H1 (cell line): Measurements from ENCODE around the gene TTC33. TPM values are rescaled to one million over a fixed set of nuclear protein-coding genes. Genes with fewer than 3 reads are reported as not detected.

Experiments used
- CTCF ChIA-PET: fragments of 300-600 bp; sonication (Branson Sonifier 250); formaldehyde crosslinking; loops from one replicate; lab custom pipeline; 2021; ENCODE audit not compliant: partially characterized antibody; lab: Charles Lee
- POLR2A ChIA-PET: fragments of 300-600 bp; sonication (Branson Sonifier 250); formaldehyde crosslinking; loops from one replicate; lab custom pipeline; 2021; ENCODE audit warnings: inconsistent platforms; ENCODE audit not compliant: partially characterized antibody; lab: Charles Lee
- DNase-seq, 2 experiments: peaks; one replicate each; pipeline versions ENCODE4 v3.0.0 to v3.0.0-alpha.2; 2010 to 2022; ENCODE audit warnings: low spot score in 2 of 2, low read depth in 1 of 2, mixed read lengths in 1 of 2
- FAIRE-seq: peaks from 2 replicates; lab custom pipeline; 2011; peaks lifted over from hg19 to GRCh38; lab: Jason Lieb, UNC
- H2AFZ ChIP-seq: 2 replicates; pipeline ENCODE4 v1.8.1; 2012; ENCODE audit warnings: low read length, inconsistent platforms
- H2AK5ac ChIP-seq: 2 replicates; pipeline ENCODE4 v1.6.1; 2013; ENCODE audit warnings: low read depth, low read length
- H2BK120ac ChIP-seq: replicated peaks from 2 replicates; pipeline ENCODE3; 2013; ENCODE audit warnings: low read depth, low read length, inconsistent platforms
- H2BK12ac ChIP-seq: 2 replicates; pipeline ENCODE4 v1.6.1; 2013; ENCODE audit warnings: low read depth, low read length
- H2BK15ac ChIP-seq: 2 replicates; pipeline ENCODE4 v1.6.1; 2013; ENCODE audit warnings: low read length
- H2BK20ac ChIP-seq: 2 replicates; pipeline ENCODE4 v1.6.1; 2013; ENCODE audit warnings: low read length
- H2BK5ac ChIP-seq: 2 replicates; pipeline ENCODE4 v1.6.1; 2013; ENCODE audit warnings: low read depth, low read length
- H3K14ac ChIP-seq: 2 replicates; pipeline ENCODE4 v1.6.1; 2013; ENCODE audit warnings: inconsistent platforms; ENCODE audit not compliant: insufficient read length
- H3K18ac ChIP-seq: 2 replicates; pipeline ENCODE4 v1.6.1; 2013; ENCODE audit warnings: low read length; ENCODE audit errors: extremely low read depth
- H3K23ac ChIP-seq: 2 replicates; pipeline ENCODE4 v1.6.1; 2013; ENCODE audit warnings: inconsistent platforms; ENCODE audit not compliant: insufficient read length
- H3K23me2 ChIP-seq: 2 replicates; pipeline ENCODE4 v1.6.1; 2013; ENCODE audit warnings: low read depth, low read length
- H3K27ac ChIP-seq: 2 replicates; pipeline ENCODE4 v1.6.1; 2011; ENCODE audit warnings: low read depth, low read length, inconsistent platforms
- H3K27me3 ChIP-seq, 4 experiments: replicated peaks in 1 of 4; 1 replicate in 1 of 4; 2 replicates in 3 of 4; pipeline versions ENCODE4 v1.6.1 to v1.8.1; 2011 to 2013; ENCODE audit warnings: low read length in 3 of 4, mild to moderate bottlenecking in 3 of 4, inconsistent platforms in 2 of 4, mixed read lengths in 2 of 4, moderate library complexity in 1 of 4; ENCODE audit not compliant: control insufficient read depth in 3 of 4, insufficient read depth in 3 of 4; ENCODE audit errors: extremely low read depth in 1 of 4
- H3K36me3 ChIP-seq, 4 experiments: 2 replicates each; pipeline versions ENCODE4 v1.6.1 to v1.8.1; 2011 to 2013; ENCODE audit warnings: mild to moderate bottlenecking in 4 of 4, low read length in 3 of 4, moderate library complexity in 2 of 4, control low read depth in 1 of 4, inconsistent platforms in 1 of 4; ENCODE audit not compliant: insufficient read depth in 4 of 4, control insufficient read depth in 2 of 4
- H3K4ac ChIP-seq: replicated peaks from 2 replicates; pipeline ENCODE3; 2013; ENCODE audit warnings: low read length, low read depth, mixed read lengths, inconsistent platforms; ENCODE audit not compliant: insufficient read length
- H3K4me1 ChIP-seq, 4 experiments: replicated peaks in 1 of 4; 1 replicate in 1 of 4; 2 replicates in 3 of 4; pipeline versions ENCODE4 v1.6.1 to v1.8.1; 2011 to 2013; ENCODE audit warnings: low read length in 3 of 4, inconsistent platforms in 2 of 4, mixed read lengths in 1 of 4; ENCODE audit not compliant: insufficient read depth in 4 of 4, control insufficient read depth in 3 of 4
- H3K4me2 ChIP-seq, 2 experiments: 2 replicates each; pipeline versions ENCODE4 v1.6.1 to v1.8.1; 2011 to 2013; ENCODE audit warnings: low read depth in 2 of 2, low read length in 2 of 2, control low read depth in 1 of 2, inconsistent platforms in 1 of 2, mild to moderate bottlenecking in 1 of 2; ENCODE audit not compliant: insufficient read depth in 1 of 2
- H3K4me3 ChIP-seq, 4 experiments: fragments of 200-600, 300-600 bp in 1 of 4; sonication (generic), shearing (Covaris generic), sonication (Bioruptor Twin) in 1 of 4; 2 replicates each; pipeline versions ENCODE4 v1.5.1 to v1.8.1; 2011 to 2016; ENCODE audit warnings: low read length in 4 of 4, low read depth in 3 of 4, control low read depth in 2 of 4, inconsistent platforms in 2 of 4, mild to moderate bottlenecking in 2 of 4, mixed read lengths in 1 of 4, moderate library complexity in 1 of 4; ENCODE audit not compliant: insufficient read depth in 2 of 4; ENCODE audit errors: extremely low read depth in 1 of 4
- H3K56ac ChIP-seq: replicated peaks from 2 replicates; pipeline ENCODE3; 2013; ENCODE audit warnings: low read depth, mild to moderate bottlenecking, mixed read lengths, low read length, inconsistent platforms; ENCODE audit not compliant: insufficient read length
- H3K79me1 ChIP-seq: 2 replicates; pipeline ENCODE4 v1.6.1; 2013; ENCODE audit warnings: low read depth, low read length, control low read depth
- H3K79me2 ChIP-seq, 2 experiments: 2 replicates each; pipeline versions ENCODE4 v1.6.1 to v1.8.1; 2012 to 2013; ENCODE audit warnings: low read length in 2 of 2, mild to moderate bottlenecking in 2 of 2, inconsistent platforms in 1 of 2; ENCODE audit not compliant: insufficient read depth in 2 of 2, control insufficient read depth in 1 of 2
- H3K9ac ChIP-seq, 4 experiments: replicated peaks in 1 of 4; 1 replicate in 1 of 4; 2 replicates in 3 of 4; pipeline versions ENCODE4 v1.6.1 to v1.8.1; 2011 to 2013; ENCODE audit warnings: low read depth in 3 of 4, low read length in 3 of 4, control low read depth in 2 of 4, mild to moderate bottlenecking in 2 of 4, moderate library complexity in 2 of 4, inconsistent platforms in 1 of 4; ENCODE audit errors: extremely low read depth in 1 of 4
- H3K9me3 ChIP-seq, 2 experiments: 2 replicates each; pipeline versions ENCODE4 v1.6.1 to v1.8.1; 2012 to 2013; ENCODE audit warnings: mild to moderate bottlenecking in 2 of 2, moderate library complexity in 2 of 2, control low read depth in 1 of 2, inconsistent platforms in 1 of 2, low read depth in 1 of 2, low read length in 1 of 2, mixed read lengths in 1 of 2; ENCODE audit not compliant: insufficient read depth in 2 of 2
- H4K20me1 ChIP-seq, 2 experiments: replicated peaks in 1 of 2; 2 replicates each; pipeline versions ENCODE3 to v1.8.1; 2011 to 2013; ENCODE audit warnings: inconsistent platforms in 2 of 2, low read length in 2 of 2, mild to moderate bottlenecking in 1 of 2; ENCODE audit not compliant: insufficient read depth in 2 of 2, control insufficient read depth in 1 of 2
- H4K5ac ChIP-seq: 2 replicates; pipeline ENCODE4 v1.6.1; 2013; ENCODE audit warnings: low read length, low read depth, mixed read lengths, inconsistent platforms; ENCODE audit not compliant: insufficient read length
- H4K8ac ChIP-seq: 2 replicates; pipeline ENCODE4 v1.8.0; 2013; ENCODE audit warnings: mild to moderate bottlenecking, moderate library complexity, low read length, inconsistent platforms; ENCODE audit not compliant: insufficient read depth; ENCODE audit errors: extremely low read depth
- H4K91ac ChIP-seq: replicated peaks from 2 replicates; pipeline ENCODE3; 2013; ENCODE audit warnings: low read length, mixed read lengths, inconsistent platforms; ENCODE audit not compliant: insufficient read length
- KDM5A ChIP-seq: fragments of 200-600 bp; IDR thresholded peaks from 2 replicates; pipeline ENCODE4 v1.7.1; 2012; ENCODE audit warnings: mild to moderate bottlenecking, low read length, inconsistent platforms, mixed read lengths
- polyA plus RNA-seq, 7 experiments: library from polyadenylated mRNA; depleted of rRNA in 3 of 7; stranded (reverse) in 5 of 7; unstranded in 2 of 7; fragments of >200 nt in 5 of 7; fragments of 200-250 nt in 2 of 7; gene quantifications; 1 replicate in 5 of 7; 2 replicates in 1 of 7; 4 replicates in 1 of 7; pipeline versions ENCODE4 v1.2.1 to v1.2.3, GENCODE V29; 2011 to 2013; ENCODE audit warnings: missing spikeins in 2 of 7, mixed read lengths in 2 of 7
- total RNA-seq: library from RNA; stranded (reverse); fragmentation: NEBNext Ultra II Directional; extraction: Animal tissue kit (Norgen Biotek cat#: 25700); gene quantifications from 2 replicates; pipeline ENCODE4 v1.2.1, GENCODE V29; 2021

The TTC33 gene
- total and polyA plus RNA-seq, 2 of the 8 experiments (the other 6 are each of a cell fraction or from before 2014, with no cell fraction given), result 1.2 to 12.6 TPM

DNA sequence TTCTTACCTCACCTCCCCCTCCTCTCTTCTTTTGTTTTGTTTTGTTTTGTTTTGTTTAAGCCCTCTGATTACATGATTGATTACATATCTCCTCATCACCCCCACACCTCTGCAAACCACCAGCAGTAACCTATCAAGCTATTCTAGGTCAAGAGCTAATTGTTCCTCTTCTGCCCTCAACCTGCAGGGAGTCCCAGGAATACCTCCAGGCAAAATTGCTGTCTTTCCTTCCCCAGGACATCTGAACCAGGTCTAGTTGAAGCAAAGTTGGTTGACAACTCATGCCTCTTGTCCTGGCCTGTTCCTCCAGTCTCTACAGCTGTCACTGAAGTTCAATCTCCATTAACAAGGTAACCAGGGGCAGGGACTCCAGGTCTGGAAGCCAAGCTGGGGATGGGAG, 156.1 kb downstream of the TTC33 start:
- no peak overlapping the region for H2BK15ac ChIP-seq
- no peak overlapping the region for H2BK12ac ChIP-seq
- H3K27ac ChIP-seq, result no peak overlapping the region
- H3K14ac ChIP-seq, result no peak overlapping the region
- no peaks in the 10 kb centered on the region for H3K79me1 ChIP-seq
- no peaks in the 10 kb centered on the region for H4K20me1 ChIP-seq
- H3K36me3 ChIP-seq, result no peaks in the 10 kb centered on the region
- POLR2A ChIA-PET, result no interaction called here
- H3K9me3 ChIP-seq, result no peaks in the 10 kb centered on the region
- no peaks in the 10 kb centered on the region for H3K27me3 ChIP-seq
- H4K8ac ChIP-seq, result no peak overlapping the region
- DNase-seq (no peak), FAIRE-seq (no peak)
- no peak overlapping the region for H3K23ac ChIP-seq
- H2AFZ ChIP-seq, result no peak overlapping the region
- no peak overlapping the region for H3K4ac ChIP-seq
- H3K56ac ChIP-seq, result no peak overlapping the region
- H3K4me1 ChIP-seq, result no peaks in the 10 kb centered on the region
- H3K4me3 ChIP-seq, result no peak overlapping the region
- H3K4me2 ChIP-seq, result no peak overlapping the region
- H4K5ac ChIP-seq, result no peak overlapping the region
- H4K91ac ChIP-seq, result no peak overlapping the region
- no peak overlapping the region for H2BK20ac ChIP-seq
- no peak overlapping the region for H3K18ac ChIP-seq
- no peak overlapping the region for H2AK5ac ChIP-seq
- no peaks in the 10 kb centered on the region for H3K23me2 ChIP-seq
- CTCF ChIA-PET, result interaction anchor here (0.9 to 1.3 kb wide), 2 partner anchors 14 to 581 kb away, joined by 3 to 4 read pairs; no protein-coding TSS in a partner anchor
- H2BK5ac ChIP-seq, result no peak overlapping the region
- no peak overlapping the region for H2BK120ac ChIP-seq
- H3K9ac ChIP-seq, result no peak overlapping the region
- no peaks in the 10 kb centered on the region for H3K79me2 ChIP-seq
- TF ChIP-seq KDM5A, result no peak
